Measurements from ENCODE around the gene MVP. TPM values are rescaled to one million over a fixed set of nuclear protein-coding genes. Genes with fewer than 3 reads are reported as not detected.

MVP gene
- total and polyA plus RNA-seq, 7 experiments from 2014 or later, result 118 to 221 (median 150) TPM

- Histone ChIP-seq H3K9me3 (ENCODE audit: control insufficient read depth in 2 of 3, low read length in 3 of 3) (no peaks in the 10 kb centered on the region), H3K36me3 (ENCODE audit: control insufficient read depth in 2 of 3, insufficient read depth in 3 of 3, low read length in 3 of 3) (peaks cover 0 to 16% (median 8%) of the 10 kb centered on the region in 3 experiments), H3K4me1 (ENCODE audit: control insufficient read depth in 2 of 2, insufficient read depth in 2 of 2, low read length in 2 of 2) (peaks cover 44 to 50% of the 10 kb centered on the region in 2 donors), H3K4me3 (ENCODE audit: low read length) (no peak overlapping the region), H3K27ac (ENCODE audit: low read depth, low read length) (no peak overlapping the region), H3K27me3 (ENCODE audit: control insufficient read depth in 2 of 2, insufficient read depth in 2 of 2, low read length in 2 of 2) (no peaks in the 10 kb centered on the region)
- H3K27me3 Mint-ChIP-seq, result peaks cover 0 to 23% (median 0%) of the 10 kb centered on the region in 5 donors
- intact Hi-C loops (cut with micrococcal nuclease), result loop anchor here in 1 of 2 donors (10.0 kb wide), 1 partner anchor 218 kb away; no protein-coding TSS in a partner anchor
- H3K27ac Mint-ChIP-seq, result peak overlapping the region in 5 of 9 donors; percentile 14 to 80 (median 22)
- peak overlapping the region; percentile 71 to 96 (median 90) for H3K4me3 Mint-ChIP-seq
- peaks cover 31 to 75% (median 61%) of the 10 kb centered on the region in 7 donors for H3K4me1 Mint-ChIP-seq
- ChIA-PET CTCF (no interaction called here), POLR2A (interaction anchor here (0.9 to 4.0 kb wide), 9 partner anchors 8 to 253 kb away, joined by 3 to 28 read pairs (median 4); partner anchors contain the start of genes ALDOA, KIF22 and MVP)
- H3K9me3 Mint-ChIP-seq, result peaks cover 0 to 7% (median 0%) of the 10 kb centered on the region in 11 donors
- H3K36me3 Mint-ChIP-seq, result peaks cover 0 to 30% (median 4%) of the 10 kb centered on the region in 5 donors
- no peak for DNase-seq
- ATAC-seq, result no peak
Observed at GRCh38 chr16:29812754-29813643, 7.3 kb upstream of the MVP start.

DNA sequence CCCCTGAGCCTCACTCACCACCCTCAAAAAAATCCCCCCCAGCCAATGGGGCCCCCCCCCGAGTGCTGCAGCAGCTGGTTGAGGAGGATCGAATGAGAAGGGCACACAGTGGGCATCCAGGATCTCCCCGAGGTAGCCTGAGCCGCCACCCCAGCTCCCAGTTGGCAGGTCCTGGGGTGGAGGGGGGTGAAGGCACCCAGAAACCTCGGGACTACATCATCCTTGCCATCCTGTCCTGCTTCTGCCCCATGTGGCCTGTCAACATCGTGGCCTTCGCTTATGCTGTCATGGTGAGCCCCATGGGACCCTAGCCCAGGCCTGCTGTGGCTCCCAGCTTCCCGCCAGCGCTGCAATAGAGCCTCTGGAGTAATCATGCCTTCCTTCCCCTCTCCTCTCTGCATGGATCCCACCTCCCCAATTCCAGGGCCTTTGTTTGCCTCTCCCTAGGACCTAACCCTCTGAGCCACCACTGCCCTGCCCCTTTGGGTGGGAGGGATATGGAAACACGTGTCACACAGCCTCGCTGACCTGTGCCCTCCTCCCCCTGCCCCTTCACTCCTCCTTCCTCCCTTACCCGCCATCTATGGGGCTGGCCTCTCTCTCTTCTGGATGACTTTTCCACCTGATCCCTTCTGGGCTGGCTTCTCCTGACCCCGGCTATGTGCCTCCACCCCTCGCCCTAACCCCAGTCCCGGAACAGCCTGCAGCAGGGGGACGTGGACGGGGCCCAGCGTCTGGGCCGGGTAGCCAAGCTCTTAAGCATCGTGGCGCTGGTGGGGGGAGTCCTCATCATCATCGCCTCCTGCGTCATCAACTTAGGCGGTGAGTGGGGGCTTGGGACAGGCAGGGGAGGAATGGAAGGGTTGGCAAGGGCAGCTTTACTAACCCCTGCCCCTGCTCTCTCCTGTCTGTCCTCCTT, 6.4 kb upstream of the MVP start:
- peaks cover 31 to 75% (median 61%) of the 10 kb centered on the region in 7 donors for H3K4me1 Mint-ChIP-seq
- no peaks in the 10 kb centered on the region for H3K27me3 ChIP-seq (ENCODE audit: control insufficient read depth in 2 of 2, insufficient read depth in 2 of 2, low read length in 2 of 2)
- no peak overlapping the region for H3K27ac ChIP-seq (ENCODE audit: low read depth, low read length)
- H3K27ac Mint-ChIP-seq, result peak overlapping the region in 5 of 9 donors; percentile 48 to 99 (median 65)
- ATAC-seq (no peak), DNase-seq (no peak)
- H3K4me3 ChIP-seq (ENCODE audit: low read length), result no peak overlapping the region
- peaks cover 42 to 51% of the 10 kb centered on the region in 2 donors for H3K4me1 ChIP-seq (ENCODE audit: control insufficient read depth in 2 of 2, insufficient read depth in 2 of 2, low read length in 2 of 2)
- ChIA-PET POLR2A (interaction anchor here (0.6 to 4.0 kb wide), 9 partner anchors 7 to 252 kb away, joined by 3 to 44 read pairs (median 4); partner anchors contain the start of genes ALDOA, MVP and TAOK2), CTCF (no interaction called here)
- no peaks in the 10 kb centered on the region for H3K9me3 ChIP-seq (ENCODE audit: control insufficient read depth in 2 of 3, low read length in 3 of 3)
- peaks cover 0 to 23% (median 0%) of the 10 kb centered on the region in 5 donors for H3K27me3 Mint-ChIP-seq
- intact Hi-C loops (cut with micrococcal nuclease), result loop anchor here in 1 of 2 donors (10.0 kb wide), 1 partner anchor 219 kb away; no protein-coding TSS in a partner anchor
- peaks cover 0 to 19% (median 4%) of the 10 kb centered on the region in 3 experiments for H3K36me3 ChIP-seq (ENCODE audit: control insufficient read depth in 2 of 3, insufficient read depth in 3 of 3, low read length in 3 of 3)
- H3K36me3 Mint-ChIP-seq, result peaks cover 0 to 29% (median 5%) of the 10 kb centered on the region in 5 donors
- peak overlapping the region in 9 of 10 donors; percentile 19 to 100 (median 51) for H3K4me3 Mint-ChIP-seq
- H3K9me3 Mint-ChIP-seq, result peaks cover 0 to 7% (median 0%) of the 10 kb centered on the region in 11 donors

DNA sequence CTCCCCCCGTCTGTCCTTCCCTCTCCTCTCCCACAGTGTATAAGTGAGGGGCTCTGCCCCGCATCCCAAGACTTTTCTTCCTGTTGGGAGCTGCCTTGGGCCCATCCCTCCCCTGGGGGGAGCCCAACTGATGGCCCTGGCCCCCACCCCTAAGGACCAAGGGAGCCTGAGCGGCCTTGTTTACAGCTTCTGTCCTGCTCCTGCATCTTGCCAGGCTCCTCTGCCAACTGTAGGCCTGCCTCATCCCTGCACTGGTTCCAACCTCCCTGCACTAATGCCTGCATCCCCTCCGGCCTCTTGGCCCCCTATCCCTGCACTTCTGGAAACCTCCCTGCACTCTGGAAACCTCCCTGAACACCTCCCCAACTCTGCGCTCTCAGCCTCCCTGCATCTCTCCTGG, 5.7 kb upstream of the MVP start:
- DNase-seq, result no peak
- H3K4me3 Mint-ChIP-seq, result peak overlapping the region; percentile 85 to 100 (median 96)
- POLR2A ChIA-PET, result interaction anchor here (0.6 to 6.7 kb wide), 9 partner anchors 7 to 251 kb away, joined by 3 to 109 read pairs (median 4); partner anchors contain the start of genes ALDOA and MAZ
- H3K9me3 Mint-ChIP-seq, result peaks cover 0 to 7% (median 0%) of the 10 kb centered on the region in 11 donors
- peaks cover 4 to 29% (median 6%) of the 10 kb centered on the region in 5 donors for H3K36me3 Mint-ChIP-seq
- Histone ChIP-seq H3K4me1 (ENCODE audit: control insufficient read depth in 2 of 2, insufficient read depth in 2 of 2, low read length in 2 of 2) (peaks cover 36 to 50% of the 10 kb centered on the region in 2 donors), H3K36me3 (ENCODE audit: control insufficient read depth in 2 of 3, insufficient read depth in 3 of 3, low read length in 3 of 3) (peaks cover 0 to 19% (median 0%) of the 10 kb centered on the region in 3 experiments), H3K9me3 (ENCODE audit: control insufficient read depth in 2 of 3, low read length in 3 of 3) (no peaks in the 10 kb centered on the region), H3K27me3 (ENCODE audit: control insufficient read depth in 2 of 2, insufficient read depth in 2 of 2, low read length in 2 of 2) (no peaks in the 10 kb centered on the region), H3K27ac (ENCODE audit: low read depth, low read length) (peak overlapping the region; percentile 92), H3K4me3 (ENCODE audit: low read length) (peak overlapping the region; percentile 99)
- intact Hi-C loops (cut with micrococcal nuclease), result loop anchor here in 1 of 2 donors (10.0 kb wide), 1 partner anchor 220 kb away; no protein-coding TSS in a partner anchor
- peaks cover 0 to 23% (median 0%) of the 10 kb centered on the region in 5 donors for H3K27me3 Mint-ChIP-seq
- no peak for ATAC-seq
- CTCF ChIA-PET, result no interaction called here
- H3K4me1 Mint-ChIP-seq, result peaks cover 37 to 77% (median 65%) of the 10 kb centered on the region in 7 donors
- H3K27ac Mint-ChIP-seq, result peak overlapping the region; percentile 95 to 99 (median 99)

GRCh38 chr16:29815032-29815721, 5.1 kb upstream of the MVP start:
- Histone ChIP-seq H3K4me3 (ENCODE audit: low read length) (peak overlapping the region; percentile 99), H3K36me3 (ENCODE audit: control insufficient read depth in 2 of 3, insufficient read depth in 3 of 3, low read length in 3 of 3) (peaks cover 0 to 19% (median 0%) of the 10 kb centered on the region in 3 experiments), H3K27me3 (ENCODE audit: control insufficient read depth in 2 of 2, insufficient read depth in 2 of 2, low read length in 2 of 2) (no peaks in the 10 kb centered on the region), H3K4me1 (ENCODE audit: control insufficient read depth in 2 of 2, insufficient read depth in 2 of 2, low read length in 2 of 2) (peaks cover 38 to 50% of the 10 kb centered on the region in 2 donors), H3K27ac (ENCODE audit: low read depth, low read length) (peak overlapping the region; percentile 92), H3K9me3 (ENCODE audit: control insufficient read depth in 2 of 3, low read length in 3 of 3) (no peaks in the 10 kb centered on the region)
- intact Hi-C loops (cut with micrococcal nuclease), result loop anchor here in 1 of 2 donors (5.0 to 10.0 kb wide), 2 partner anchors 207 to 220 kb away; partner anchors contain the start of gene C16orf92
- peak overlapping the region; percentile 95 to 99 (median 99) for H3K27ac Mint-ChIP-seq
- H3K9me3 Mint-ChIP-seq, result peaks cover 0 to 7% (median 0%) of the 10 kb centered on the region in 11 donors
- DNase-seq, result no peak
- H3K27me3 Mint-ChIP-seq, result peaks cover 0 to 23% (median 0%) of the 10 kb centered on the region in 5 donors
- ChIA-PET POLR2A (interaction anchor here (0.5 to 6.7 kb wide), 24 partner anchors 8 to 1265 kb away, joined by 3 to 109 read pairs (median 4); partner anchors contain the start of genes C16orf54, KIF22 and MAZ), CTCF (interaction anchor here (0.6 to 9.4 kb wide), 14 partner anchors 7 to 207 kb away, joined by 3 to 108 read pairs (median 4); partner anchors contain the start of genes C16orf54, MAZ and TMEM219)
- H3K4me1 Mint-ChIP-seq, result peaks cover 43 to 77% (median 67%) of the 10 kb centered on the region in 7 donors
- ATAC-seq, result peak; percentile 10
- H3K36me3 Mint-ChIP-seq, result peaks cover 4 to 31% (median 9%) of the 10 kb centered on the region in 5 donors
- H3K4me3 Mint-ChIP-seq, result peak overlapping the region; percentile 85 to 100 (median 96)

Measured in naive thymus-derived CD4-positive, alpha-beta T cell (primary cell).